DMS153 treated with DMSO at 0.1 percent for 48 hours (cell line): ENCODE results near the gene LRRC72.
A peak's percentile ranks its signal among the peaks of the same experiment; 100 is the strongest.
"Not testable (repeated sequence)": the region's sequence is repeated elsewhere in the genome, so short reads cannot be mapped to it uniquely, and the experiment has no call there.

ENCODE experiments used
- DNase-seq: peaks from one replicate; lab custom pipeline; 2025; ENCODE audit not compliant: unreplicated experiment; lab: John Stamatoyannopoulos, UW

The LRRC72 gene

GRCh38 chr7:16528520-16528919 lies 1.9 kb downstream of the LRRC72 start:
- no peak for DNase-seq

- DNase-seq: no peak
Measured at GRCh38 chr7:16529697-16530096, 3.1 kb downstream of the LRRC72 start.

- no peak for DNase-seq
Measured at GRCh38 chr7:16531707-16532106, 5.1 kb downstream of the LRRC72 start.

- DNase-seq: no peak
Measured at GRCh38 chr7:16532272-16532671, 5.6 kb downstream of the LRRC72 start.

GRCh38 chr7:16535500-16535899 lies 8.9 kb downstream of the LRRC72 start:
- no peak for DNase-seq

- not testable (repeated sequence) for DNase-seq
Measured at GRCh38 chr7:16540559-16540958, 13.9 kb downstream of the LRRC72 start.

- DNase-seq: no peak
Measured at GRCh38 chr7:16542401-16542800, 15.8 kb downstream of the LRRC72 start.

- no peak for DNase-seq
Measured at GRCh38 chr7:16543456-16543855, 16.8 kb downstream of the LRRC72 start.

GRCh38 chr7:16546921-16547505 lies 20.4 kb downstream of the LRRC72 start:
- no peak for DNase-seq

- DNase-seq: no peak
Measured at GRCh38 chr7:16548428-16548827, 21.8 kb downstream of the LRRC72 start.

GRCh38 chr7:16550671-16551070 lies 24.0 kb downstream of the LRRC72 start:
- no peak for DNase-seq

GRCh38 chr7:16554518-16555236 lies 28.1 kb downstream of the LRRC72 start:
- no peak for DNase-seq

GRCh38 chr7:16556359-16556758 lies 29.7 kb downstream of the LRRC72 start:
- DNase-seq: no peak

GRCh38 chr7:16558761-16559302 lies 32.2 kb downstream of the LRRC72 start:
- no peak for DNase-seq

GRCh38 chr7:16559497-16560179 lies 33.0 kb downstream of the LRRC72 start:
- DNase-seq: no peak

- no peak for DNase-seq
Measured at GRCh38 chr7:16561943-16562342, 35.3 kb downstream of the LRRC72 start.

GRCh38 chr7:16562456-16563220 lies 36.0 kb downstream of the LRRC72 start:
- DNase-seq: no peak

- no peak for DNase-seq
Measured at GRCh38 chr7:16563281-16564022, 36.8 kb downstream of the LRRC72 start.

- no peak for DNase-seq
Measured at GRCh38 chr7:16564023-16564380, 37.4 kb downstream of the LRRC72 start.

GRCh38 chr7:16564909-16565426 lies 38.3 kb downstream of the LRRC72 start:
- DNase-seq: peak; percentile 89
